ENCODE results near the gene KRTAP23-1. TPM values are rescaled to one million over a fixed set of nuclear protein-coding genes. Genes with fewer than 3 reads are reported as not detected.

Gene KRTAP23-1
- total and polyA plus RNA-seq, 2 of the 4 experiments (the other 2 are of a cell fraction) = not detected

GRCh38 chr21:30326390-30326789 is 22.0 kb downstream of the KRTAP23-1 start:
- Histone ChIP-seq H4K91ac (ENCODE audit: insufficient read depth, low read depth, low read length) (no peak overlapping the region), H3K56ac (ENCODE audit: extremely low read depth, insufficient read depth, low read length) (no peak overlapping the region), H3K9me1 (ENCODE audit: insufficient read depth, low read length) (no peaks in the 10 kb centered on the region), H3K36me3 (ENCODE audit: control insufficient read depth, insufficient read depth, low read length) (no peaks in the 10 kb centered on the region), H3K9ac (ENCODE audit: low read depth, low read length) (no peak overlapping the region), H4K20me1 (ENCODE audit: insufficient read depth, low read length) (no peaks in the 10 kb centered on the region), H3K4me3 (ENCODE audit: insufficient read depth, low read depth, low read length) (no peak overlapping the region), H3K4ac (ENCODE audit: low read depth, low read length) (no peak overlapping the region), H3K79me1 (ENCODE audit: low read depth in 1 of 2, low read length in 2 of 2) (no peaks in the 10 kb centered on the region), H2AK9ac (replicated peaks; ENCODE audit: low read depth, low read length, poor library complexity) (no peak overlapping the region), H4K8ac (ENCODE audit: low read depth in 2 of 2, low read length in 2 of 2) (no peak overlapping the region), H2BK5ac (ENCODE audit: low read depth, low read length, poor library complexity, severe bottlenecking) (no peak overlapping the region), H3K27ac (ENCODE audit: insufficient read depth, low read length) (no peak overlapping the region), H3K23ac (ENCODE audit: low read depth, low read length) (no peak overlapping the region), H3K18ac (ENCODE audit: low read depth, low read length) (no peak overlapping the region), H3K9me3 (ENCODE audit: control insufficient read depth, insufficient read depth, low read length) (peaks cover 10% of the 10 kb centered on the region), H4K5ac (ENCODE audit: low read depth, low read length) (no peak overlapping the region), H2AFZ (replicated peaks; ENCODE audit: low read length, poor library complexity) (no peak overlapping the region), H2BK15ac (ENCODE audit: low read depth, low read length) (no peak overlapping the region), H3K14ac (replicated peaks; ENCODE audit: low read depth, low read length) (no peak overlapping the region), H3K27me3 (ENCODE audit: control insufficient read depth, insufficient read depth, low read length) (no peaks in the 10 kb centered on the region), H3K4me1 (ENCODE audit: control insufficient read depth, insufficient read depth, low read length) (no peaks in the 10 kb centered on the region), H3K4me2 (ENCODE audit: low read depth, low read length) (no peak overlapping the region), H2BK120ac (ENCODE audit: low read depth, low read length) (no peak overlapping the region), H2BK20ac (ENCODE audit: low read depth, low read length) (no peak overlapping the region), H2AK5ac (ENCODE audit: low read depth, low read length) (no peak overlapping the region)
- ChIA-PET CTCF (no interaction called here), POLR2A (ENCODE audit: unreplicated experiment) (no interaction called here)
- DNase-seq = no peak
- in situ Hi-C loops (cut with MboI; ENCODE audit: low sequenced_read_pairs) (no loop called here), dilution Hi-C loops (cut with HindIII; ENCODE audit: low sequenced_read_pairs, unreplicated experiment) (no loop called here), intact Hi-C loops (cut with micrococcal nuclease) (no loop called here)
- TF ChIP-seq MAFK (IDR thresholded peaks at IDR 0.05; ENCODE audit: low read depth, low read length) = no peak
- TF ChIP-seq CHD1 (IDR thresholded peaks at IDR 0.05; ENCODE audit: low read depth, low read length) = no peak
- no peak for ATAC-seq (ENCODE audit: low read depth)
- BruUV-seq (replicated peaks) = no TSS peak
